Panc1 (cell line): ENCODE data around the gene CDHR2. TPM values are rescaled to one million over a fixed set of nuclear protein-coding genes. Genes with fewer than 3 reads are reported as not detected.

Source experiments
- ATAC-seq: fragments of 200-7000 bp; cut with Tn5 transposase; 2 replicates; pipeline ENCODE4 v1.9.1; 2020; ENCODE audit warnings: mild to moderate bottlenecking, moderate library complexity
- BruUV-seq: library from RNA; stranded (reverse); fragments of 400-500 nt; replicated peaks from 2 replicates; lab custom pipeline; 2021; lab: Mats Ljungman, UMichigan
- CTCF ChIA-PET: fragments of 300-600 bp; sonication (Branson Sonifier 250); formaldehyde crosslinking; loops from one replicate; lab custom pipeline; 2022; ENCODE audit warnings: antibody characterized with exemption; lab: Charles Lee
- POLR2A ChIA-PET: fragments of 300-600 bp; sonication (Branson Sonifier 250); formaldehyde crosslinking; loops from one replicate; lab custom pipeline; 2022; ENCODE audit warnings: antibody characterized with exemption; lab: Charles Lee
- DNase-seq: peaks from one replicate; pipeline ENCODE4 v3.0.0-alpha.2; 2010; ENCODE audit warnings: low read depth, low spot score
- H3K27ac ChIP-seq: 2 replicates; pipeline ENCODE4 v1.5.1; 2011; ENCODE audit warnings: mild to moderate bottlenecking, low read length, inconsistent platforms
- H3K27me3 ChIP-seq: fragments of 200-500 bp; sonication (Bioruptor generic); 2 replicates; pipeline ENCODE4 v1.6.0; 2014; ENCODE audit warnings: low read length, inconsistent platforms; ENCODE audit not compliant: control insufficient read depth, insufficient read depth
- H3K36me3 ChIP-seq: fragments of 200-500 bp; sonication (Bioruptor generic); 2 replicates; pipeline ENCODE4 v1.5.1; 2014; ENCODE audit warnings: inconsistent platforms, mild to moderate bottlenecking, low read length, moderate library complexity; ENCODE audit not compliant: control insufficient read depth, insufficient read depth
- H3K4me1 ChIP-seq: 2 replicates; pipeline ENCODE4 v1.5.1; 2011; ENCODE audit warnings: inconsistent platforms, mild to moderate bottlenecking, low read length, moderate library complexity; ENCODE audit not compliant: control insufficient read depth, insufficient read depth
- H3K4me3 ChIP-seq, 2 experiments: 2 replicates each; pipeline ENCODE4 v1.5.1; 2011 to 2012; ENCODE audit warnings: low read depth in 2 of 2, low read length in 2 of 2, mild to moderate bottlenecking in 2 of 2, inconsistent platforms in 1 of 2, moderate library complexity in 1 of 2
- H3K9me3 ChIP-seq: fragments of 200-500 bp; sonication (Bioruptor generic); 2 replicates; pipeline ENCODE4 v1.5.1; 2014; ENCODE audit warnings: low read depth, mild to moderate bottlenecking, inconsistent platforms, low read length, moderate library complexity; ENCODE audit not compliant: control insufficient read depth, insufficient read depth
- CTCF ChIP-seq: fragments of 450-650 bp; IDR thresholded peaks from 2 replicates; pipeline ENCODE4 v1.5.1; 2017; ENCODE audit warnings: mild to moderate bottlenecking
- POLR2AphosphoS5 ChIP-seq: IDR thresholded peaks from 2 replicates; pipeline ENCODE4 v1.6.1; 2012; ENCODE audit warnings: mild to moderate bottlenecking, low read depth, low read length, moderate library complexity
- SIN3A ChIP-seq: IDR thresholded peaks from 2 replicates; pipeline ENCODE4 v1.6.1; 2012; ENCODE audit warnings: low read depth, mild to moderate bottlenecking, low read length, moderate library complexity, borderline replicate concordance; ENCODE audit not compliant: insufficient read depth
- TCF7L2 ChIP-seq: IDR thresholded peaks from 2 replicates; pipeline ENCODE4 v1.6.1; 2011; ENCODE audit warnings: mild to moderate bottlenecking, low read depth, low read length, inconsistent platforms
- in situ Hi-C: cut with HindIII; loops from 2 replicates; pipeline ENCODE4 v1.10.0; 2016; ENCODE audit warnings: low sequenced_read_pairs, low pct_unique_long_range_greater_than_20kb
- intact Hi-C: fragments of 100-400 bp; cut with micrococcal nuclease; formaldehyde crosslinking; loops from one replicate; pipeline ENCODE4 v1.10.0; 2022; ENCODE audit not compliant: unreplicated experiment
- total RNA-seq: library from RNA; stranded (reverse); gene quantifications from one replicate; pipeline ENCODE4 v1.2.1, GENCODE V29; 2021; ENCODE audit not compliant: unreplicated experiment
- TF ChIP-seq, protein P1 (sequence below), 2 experiments: IDR thresholded peaks; 2 replicates each; pipeline ENCODE4 v1.6.1; 2011 to 2012; ENCODE audit warnings: low read depth in 2 of 2, control low read depth in 1 of 2, low read length in 1 of 2, mild to moderate bottlenecking in 1 of 2, moderate library complexity in 1 of 2; ENCODE audit not compliant: insufficient read depth in 1 of 2

Gene CDHR2
- total RNA-seq, 1 experiment from 2014 or later = 0.72 TPM

- Histone ChIP-seq H3K36me3 (peaks cover 4% of the 10 kb centered on the region; the same call in 1 of the 2 replicates), H3K27me3 (no peaks in the 10 kb centered on the region), H3K9me3 (no peaks in the 10 kb centered on the region), H3K4me3 (no peak overlapping the region), H3K27ac (no peak overlapping the region), H3K4me1 (peaks cover 30% of the 10 kb centered on the region)
- intact Hi-C loops = no loop called here
- TF ChIP-seq SIN3A (no peak), CTCF (no peak), TCF7L2 (no peak), POLR2AphosphoS5 (no peak)
- TF ChIP-seq, protein P1, sequence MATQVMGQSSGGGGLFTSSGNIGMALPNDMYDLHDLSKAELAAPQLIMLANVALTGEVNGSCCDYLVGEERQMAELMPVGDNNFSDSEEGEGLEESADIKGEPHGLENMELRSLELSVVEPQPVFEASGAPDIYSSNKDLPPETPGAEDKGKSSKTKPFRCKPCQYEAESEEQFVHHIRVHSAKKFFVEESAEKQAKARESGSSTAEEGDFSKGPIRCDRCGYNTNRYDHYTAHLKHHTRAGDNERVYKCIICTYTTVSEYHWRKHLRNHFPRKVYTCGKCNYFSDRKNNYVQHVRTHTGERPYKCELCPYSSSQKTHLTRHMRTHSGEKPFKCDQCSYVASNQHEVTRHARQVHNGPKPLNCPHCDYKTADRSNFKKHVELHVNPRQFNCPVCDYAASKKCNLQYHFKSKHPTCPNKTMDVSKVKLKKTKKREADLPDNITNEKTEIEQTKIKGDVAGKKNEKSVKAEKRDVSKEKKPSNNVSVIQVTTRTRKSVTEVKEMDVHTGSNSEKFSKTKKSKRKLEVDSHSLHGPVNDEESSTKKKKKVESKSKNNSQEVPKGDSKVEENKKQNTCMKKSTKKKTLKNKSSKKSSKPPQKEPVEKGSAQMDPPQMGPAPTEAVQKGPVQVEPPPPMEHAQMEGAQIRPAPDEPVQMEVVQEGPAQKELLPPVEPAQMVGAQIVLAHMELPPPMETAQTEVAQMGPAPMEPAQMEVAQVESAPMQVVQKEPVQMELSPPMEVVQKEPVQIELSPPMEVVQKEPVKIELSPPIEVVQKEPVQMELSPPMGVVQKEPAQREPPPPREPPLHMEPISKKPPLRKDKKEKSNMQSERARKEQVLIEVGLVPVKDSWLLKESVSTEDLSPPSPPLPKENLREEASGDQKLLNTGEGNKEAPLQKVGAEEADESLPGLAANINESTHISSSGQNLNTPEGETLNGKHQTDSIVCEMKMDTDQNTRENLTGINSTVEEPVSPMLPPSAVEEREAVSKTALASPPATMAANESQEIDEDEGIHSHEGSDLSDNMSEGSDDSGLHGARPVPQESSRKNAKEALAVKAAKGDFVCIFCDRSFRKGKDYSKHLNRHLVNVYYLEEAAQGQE (IDR thresholded peaks at IDR 0.05; ENCODE audit: insufficient read depth in 1 of 2, low read depth in 2 of 2, low read length in 1 of 2) = no peak
- no peak for ATAC-seq
- CTCF ChIA-PET = no interaction called here
- no peak for DNase-seq
- in situ Hi-C loops = no loop called here
- BruUV-seq = no TSS peak
- POLR2A ChIA-PET = no interaction called here
These were observed 19.9 kb upstream of the CDHR2 start for GRCh38 chr5:176529116-176529740.

DNA sequence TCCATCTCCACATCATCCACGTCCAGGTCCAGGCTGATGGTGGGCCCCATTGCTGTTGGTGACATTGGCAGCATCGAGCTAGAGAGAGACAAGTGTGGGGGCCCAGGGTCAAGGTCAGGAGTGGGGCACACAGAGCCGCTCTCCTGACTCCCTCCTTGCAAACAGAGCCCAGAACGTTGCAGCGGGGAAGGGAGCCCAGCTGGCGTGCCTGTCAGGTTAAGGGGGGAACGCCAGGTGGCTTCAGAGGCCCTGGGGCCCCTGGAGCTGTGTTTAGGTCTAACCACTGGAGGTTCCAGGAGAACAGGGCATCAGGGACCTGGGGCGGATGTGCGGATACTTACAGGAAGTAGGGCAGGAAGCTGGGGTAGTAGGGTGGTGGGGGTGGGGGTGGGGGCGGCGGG, 19.4 kb upstream of the CDHR2 start:
- intact Hi-C loops (no loop called here), in situ Hi-C loops (no loop called here)
- H3K27me3 ChIP-seq = no peaks in the 10 kb centered on the region
- H3K9me3 ChIP-seq = no peaks in the 10 kb centered on the region
- DNase-seq (no peak), ATAC-seq (no peak)
- H3K4me3 ChIP-seq = no peak overlapping the region
- CTCF ChIA-PET = no interaction called here
- POLR2A ChIA-PET = no interaction called here
- BruUV-seq = no TSS peak
- no peak overlapping the region for H3K27ac ChIP-seq
- peaks cover 4% of the 10 kb centered on the region; the same call in 1 of the 2 replicates for H3K36me3 ChIP-seq
- TF ChIP-seq POLR2AphosphoS5 (no peak), SIN3A (no peak), CTCF (no peak), TCF7L2 (no peak)
- TF ChIP-seq, protein P1 (IDR thresholded peaks at IDR 0.05; ENCODE audit: insufficient read depth in 1 of 2, low read depth in 2 of 2, low read length in 1 of 2) = no peak
- H3K4me1 ChIP-seq = peaks cover 35% of the 10 kb centered on the region
